ENCODE data around the gene DCC. TPM values are rescaled to one million over a fixed set of nuclear protein-coding genes. Genes with fewer than 3 reads are reported as not detected.

The DCC gene
- total and polyA plus RNA-seq, 2 of the 8 experiments (the other 6 are each of a cell fraction or from before 2014, with no cell fraction given): 0.14 to 1.4 TPM

GRCh38 chr18:53490019-53490418, 1150.0 kb downstream of the DCC start:
- Histone ChIP-seq H3K23me2 (ENCODE audit: low read depth, low read length) (0 out of 2 replicates have a peak, but pooled peaks cover 2% of the 10 kb centered on the region), H2BK15ac (ENCODE audit: low read length) (no peak overlapping the region), H3K79me2 (ENCODE audit: control insufficient read depth in 1 of 2, insufficient read depth in 2 of 2, low read length in 2 of 2) (no peaks in the 10 kb centered on the region), H3K79me1 (ENCODE audit: low read depth, low read length) (no peaks in the 10 kb centered on the region), H2BK120ac (replicated peaks; ENCODE audit: low read depth, low read length) (no peak overlapping the region), H4K5ac (ENCODE audit: insufficient read length, low read depth, low read length) (no peak overlapping the region), H3K9ac (replicated peaks in 1 of 4; ENCODE audit: extremely low read depth in 1 of 4, low read depth in 3 of 4, low read length in 3 of 4) (no peak overlapping the region), H4K20me1 (replicated peaks in 1 of 2; ENCODE audit: control insufficient read depth in 1 of 2, insufficient read depth in 2 of 2, low read length in 2 of 2) (no peaks in the 10 kb centered on the region), H3K4ac (replicated peaks; ENCODE audit: insufficient read length, low read depth, low read length) (no peak overlapping the region), H3K23ac (ENCODE audit: insufficient read length) (no peak overlapping the region), H3K4me2 (ENCODE audit: insufficient read depth in 1 of 2, low read depth in 2 of 2, low read length in 2 of 2) (no peak overlapping the region), H3K18ac (ENCODE audit: extremely low read depth, low read length) (no peak overlapping the region), H3K4me1 (replicated peaks in 1 of 4; ENCODE audit: control insufficient read depth in 3 of 4, insufficient read depth in 4 of 4, low read length in 3 of 4) (no peaks in the 10 kb centered on the region), H2BK20ac (ENCODE audit: low read length) (no peak overlapping the region), H2BK12ac (ENCODE audit: low read depth, low read length) (no peak overlapping the region), H3K4me3 (ENCODE audit: extremely low read depth in 1 of 4, insufficient read depth in 2 of 4, low read depth in 3 of 4, low read length in 4 of 4) (no peak overlapping the region), H3K27me3 (replicated peaks in 1 of 4; ENCODE audit: control insufficient read depth in 3 of 4, extremely low read depth in 1 of 4, insufficient read depth in 3 of 4, low read length in 3 of 4) (no peaks in the 10 kb centered on the region), H2BK5ac (ENCODE audit: low read depth, low read length) (no peak overlapping the region), H4K91ac (replicated peaks; ENCODE audit: insufficient read length, low read length) (no peak overlapping the region), H2AK5ac (ENCODE audit: low read depth, low read length) (no peak overlapping the region), H3K27ac (ENCODE audit: low read depth, low read length) (no peak overlapping the region), H3K9me3 (ENCODE audit: insufficient read depth in 2 of 2, low read depth in 1 of 2, low read length in 1 of 2) (no peaks in the 10 kb centered on the region), H4K8ac (ENCODE audit: extremely low read depth, insufficient read depth, low read length) (no peak overlapping the region), H2AFZ (ENCODE audit: low read length) (no peak overlapping the region), H3K14ac (ENCODE audit: insufficient read length) (no peak overlapping the region), H3K36me3 (ENCODE audit: control insufficient read depth in 2 of 4, insufficient read depth in 4 of 4, low read length in 3 of 4) (no peaks in the 10 kb centered on the region), H3K56ac (replicated peaks; ENCODE audit: insufficient read length, low read depth, low read length) (no peak overlapping the region)
- CTCF ChIA-PET (ENCODE audit: partially characterized antibody): interaction anchor here (1.2 kb wide), 1 partner anchor 637 kb away, joined by 3 read pairs; no protein-coding TSS in a partner anchor
- FAIRE-seq (no peak), DNase-seq (ENCODE audit: low read depth in 1 of 2, low spot score in 2 of 2) (no peak)
- 100% methylated on average over 2 of the region's 2 CpGs; no CpG with 5 or more reads in 1 of the 2 experiments for WGBS, 2 experiments (ENCODE audit: extremely low coverage in 1 of 2, insufficient coverage in 1 of 2, insufficient read length in 1 of 2, insufficient replicate concordance in 2 of 2, low coverage in 1 of 2, low lambda C conversion rate in 2 of 2, missing lambda C conversion rate in 1 of 2)
- POLR2A ChIA-PET (ENCODE audit: partially characterized antibody): no interaction called here
- TF ChIP-seq CBX8 (IDR thresholded peaks at IDR 0.05; ENCODE audit: borderline replicate concordance, low read depth, low read length) (no peak), SRF (IDR thresholded peaks at IDR 0.05; ENCODE audit: low read depth, low read length) (no peak), ATF3 (IDR thresholded peaks at IDR 0.05; ENCODE audit: insufficient read depth, low read depth, low read length) (no peak), CREB1 (IDR thresholded peaks at IDR 0.05) (no peak), POLR2AphosphoS5 (IDR thresholded peaks at IDR 0.05; ENCODE audit: low read depth, low read length) (no peak), CEBPB (IDR thresholded peaks at IDR 0.05; ENCODE audit: low read depth, low read length) (no peak), CHD1 (IDR thresholded peaks at IDR 0.05; ENCODE audit: low read depth, low read length) (no peak), EGR1 (IDR thresholded peaks at IDR 0.05; ENCODE audit: borderline replicate concordance, low read depth, low read length) (no peak)

Data from H1 (cell line).